ENCODE data around the gene NYAP2. TPM values are rescaled to one million over a fixed set of nuclear protein-coding genes. Genes with fewer than 3 reads are reported as not detected.

The NYAP2 gene
- total and polyA plus RNA-seq, 2 of the 4 experiments (the other 2 are of a cell fraction): not detected

GRCh38 chr2:225354281-225354774 is 45.2 kb upstream of the NYAP2 start:
- no peak overlapping the region for H3K27ac ChIP-seq (ENCODE audit: insufficient read depth, low read length)
- DNase-seq: peak; percentile 32

More at GRCh38 chr2:225354281-225354774, 45.2 kb upstream of the NYAP2 start:
- POLR2A ChIA-PET (ENCODE audit: unreplicated experiment): no interaction called here
- Histone ChIP-seq H3K9me1 (ENCODE audit: insufficient read depth, low read length) (no peaks in the 10 kb centered on the region), H2BK15ac (ENCODE audit: low read depth, low read length) (no peak overlapping the region), H3K18ac (ENCODE audit: low read depth, low read length) (no peak overlapping the region), H3K4me3 (ENCODE audit: insufficient read depth, low read depth, low read length) (no peak overlapping the region), H4K91ac (ENCODE audit: insufficient read depth, low read depth, low read length) (no peak overlapping the region), H3K9ac (ENCODE audit: low read depth, low read length) (no peak overlapping the region), H3K27me3 (ENCODE audit: control insufficient read depth, insufficient read depth, low read length) (peaks cover 3% of the 10 kb centered on the region; the same call in 1 of the 2 replicates), H2BK20ac (ENCODE audit: low read depth, low read length) (no peak overlapping the region), H2BK5ac (ENCODE audit: low read depth, low read length, poor library complexity, severe bottlenecking) (no peak overlapping the region), H3K4ac (ENCODE audit: low read depth, low read length) (no peak overlapping the region), H3K4me2 (ENCODE audit: low read depth, low read length) (no peak overlapping the region), H2AK9ac (replicated peaks; ENCODE audit: low read depth, low read length, poor library complexity) (no peak overlapping the region), H3K4me1 (ENCODE audit: control insufficient read depth, insufficient read depth, low read length) (no peaks in the 10 kb centered on the region; the same call in 1 of the 2 replicates), H4K5ac (ENCODE audit: low read depth, low read length) (no peak overlapping the region), H4K20me1 (ENCODE audit: insufficient read depth, low read length) (no peaks in the 10 kb centered on the region), H3K14ac (replicated peaks; ENCODE audit: low read depth, low read length) (no peak overlapping the region), H3K79me1 (ENCODE audit: low read depth in 1 of 2, low read length in 2 of 2) (no peaks in the 10 kb centered on the region), H2AK5ac (ENCODE audit: low read depth, low read length) (no peak overlapping the region), H3K56ac (ENCODE audit: extremely low read depth, insufficient read depth, low read length) (no peak overlapping the region), H3K23ac (ENCODE audit: low read depth, low read length) (no peak overlapping the region), H3K9me3 (ENCODE audit: control insufficient read depth, insufficient read depth, low read length) (no peaks in the 10 kb centered on the region), H2BK120ac (ENCODE audit: low read depth, low read length) (no peak overlapping the region), H4K8ac (ENCODE audit: low read depth in 2 of 2, low read length in 2 of 2) (no peak overlapping the region), H3K36me3 (ENCODE audit: control insufficient read depth, insufficient read depth, low read length) (no peaks in the 10 kb centered on the region), H2AFZ (replicated peaks; ENCODE audit: low read length, poor library complexity) (no peak overlapping the region)
- BruUV-seq (replicated peaks): no TSS peak
- intact Hi-C loops (cut with micrococcal nuclease): no loop called here
- in situ Hi-C loops (cut with MboI; ENCODE audit: low sequenced_read_pairs): no loop called here
- WGBS, 2 experiments (ENCODE audit: extremely low coverage in 2 of 2, insufficient read length in 1 of 2): 0% methylated on average over 2 of the region's 3 CpGs; no CpG with 5 or more reads in 1 of the 2 experiments
- CTCF ChIA-PET: no interaction called here
- TF ChIP-seq FOS (IDR thresholded peaks at IDR 0.05; ENCODE audit: low read depth, low read length) (no peak), RAD21 (IDR thresholded peaks at IDR 0.05; ENCODE audit: low read length) (no peak), USF2 (IDR thresholded peaks at IDR 0.05; ENCODE audit: low read depth, low read length) (no peak), CHD1 (IDR thresholded peaks at IDR 0.05; ENCODE audit: low read depth, low read length) (no peak), BHLHE40 (IDR thresholded peaks at IDR 0.05; ENCODE audit: low read depth, low read length) (no peak), RCOR1 (IDR thresholded peaks at IDR 0.05; ENCODE audit: insufficient replicate concordance, low read length) (no peak), MAZ (IDR thresholded peaks at IDR 0.05; ENCODE audit: borderline replicate concordance, low read depth, low read length) (no peak), MXI1 (IDR thresholded peaks at IDR 0.05; ENCODE audit: borderline replicate concordance, low read depth, low read length) (no peak), POLR2A (IDR thresholded peaks at IDR 0.05; ENCODE audit: low read depth, low read length) (no peak), CEBPB (IDR thresholded peaks at IDR 0.05; ENCODE audit: low read depth, low read length) (no peak), NFE2L2 (IDR thresholded peaks at IDR 0.05; ENCODE audit: low read depth, low read length) (no peak), RFX5 (IDR thresholded peaks at IDR 0.05; ENCODE audit: low read depth, low read length) (no peak), SMC3 (IDR thresholded peaks at IDR 0.05; ENCODE audit: low read depth, low read length) (no peak), MAFK (IDR thresholded peaks at IDR 0.05; ENCODE audit: low read depth, low read length) (no peak)
- TF ChIP-seq, protein P1, sequence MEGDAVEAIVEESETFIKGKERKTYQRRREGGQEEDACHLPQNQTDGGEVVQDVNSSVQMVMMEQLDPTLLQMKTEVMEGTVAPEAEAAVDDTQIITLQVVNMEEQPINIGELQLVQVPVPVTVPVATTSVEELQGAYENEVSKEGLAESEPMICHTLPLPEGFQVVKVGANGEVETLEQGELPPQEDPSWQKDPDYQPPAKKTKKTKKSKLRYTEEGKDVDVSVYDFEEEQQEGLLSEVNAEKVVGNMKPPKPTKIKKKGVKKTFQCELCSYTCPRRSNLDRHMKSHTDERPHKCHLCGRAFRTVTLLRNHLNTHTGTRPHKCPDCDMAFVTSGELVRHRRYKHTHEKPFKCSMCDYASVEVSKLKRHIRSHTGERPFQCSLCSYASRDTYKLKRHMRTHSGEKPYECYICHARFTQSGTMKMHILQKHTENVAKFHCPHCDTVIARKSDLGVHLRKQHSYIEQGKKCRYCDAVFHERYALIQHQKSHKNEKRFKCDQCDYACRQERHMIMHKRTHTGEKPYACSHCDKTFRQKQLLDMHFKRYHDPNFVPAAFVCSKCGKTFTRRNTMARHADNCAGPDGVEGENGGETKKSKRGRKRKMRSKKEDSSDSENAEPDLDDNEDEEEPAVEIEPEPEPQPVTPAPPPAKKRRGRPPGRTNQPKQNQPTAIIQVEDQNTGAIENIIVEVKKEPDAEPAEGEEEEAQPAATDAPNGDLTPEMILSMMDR (conservative IDR thresholded peaks at IDR 0.05; ENCODE audit: low read depth, low read length): no peak
- TF ChIP-seq, protein P2, sequence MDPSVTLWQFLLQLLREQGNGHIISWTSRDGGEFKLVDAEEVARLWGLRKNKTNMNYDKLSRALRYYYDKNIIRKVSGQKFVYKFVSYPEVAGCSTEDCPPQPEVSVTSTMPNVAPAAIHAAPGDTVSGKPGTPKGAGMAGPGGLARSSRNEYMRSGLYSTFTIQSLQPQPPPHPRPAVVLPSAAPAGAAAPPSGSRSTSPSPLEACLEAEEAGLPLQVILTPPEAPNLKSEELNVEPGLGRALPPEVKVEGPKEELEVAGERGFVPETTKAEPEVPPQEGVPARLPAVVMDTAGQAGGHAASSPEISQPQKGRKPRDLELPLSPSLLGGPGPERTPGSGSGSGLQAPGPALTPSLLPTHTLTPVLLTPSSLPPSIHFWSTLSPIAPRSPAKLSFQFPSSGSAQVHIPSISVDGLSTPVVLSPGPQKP (IDR thresholded peaks at IDR 0.05; ENCODE audit: borderline replicate concordance, low read depth, low read length): no peak
- dilution Hi-C loops (cut with HindIII; ENCODE audit: low sequenced_read_pairs, unreplicated experiment): no loop called here
- ATAC-seq (ENCODE audit: low read depth): peak; percentile 17; the same call in 1 of the 2 replicates
